HEK293T (cell line): ENCODE results near the gene TP53I11.

ENCODE experiments used
- ELF4 ChIP-seq: fragments of 450-650 bp; IDR thresholded peaks from 2 replicates; pipeline ENCODE4 v1.6.1; 2017; ENCODE audit warnings: antibody characterized with exemption
- FOXA1 ChIP-seq: fragments of 450-650 bp; IDR thresholded peaks from 2 replicates; pipeline ENCODE4 v1.6.1; 2016; ENCODE audit warnings: mild to moderate bottlenecking
- FOXM1 ChIP-seq: fragments of 450-650 bp; IDR thresholded peaks from 2 replicates; pipeline ENCODE4 v1.6.1; 2017; ENCODE audit warnings: mild to moderate bottlenecking, borderline replicate concordance
- HDGF ChIP-seq: fragments of 450-650 bp; IDR thresholded peaks from 2 replicates; pipeline ENCODE4 v1.6.1; 2017; ENCODE audit warnings: antibody characterized with exemption, borderline replicate concordance
- SUZ12 ChIP-seq: fragments of 450-650 bp; IDR thresholded peaks from 2 replicates; pipeline ENCODE4 v1.6.1; 2016; ENCODE audit warnings: mild to moderate bottlenecking

DNA sequence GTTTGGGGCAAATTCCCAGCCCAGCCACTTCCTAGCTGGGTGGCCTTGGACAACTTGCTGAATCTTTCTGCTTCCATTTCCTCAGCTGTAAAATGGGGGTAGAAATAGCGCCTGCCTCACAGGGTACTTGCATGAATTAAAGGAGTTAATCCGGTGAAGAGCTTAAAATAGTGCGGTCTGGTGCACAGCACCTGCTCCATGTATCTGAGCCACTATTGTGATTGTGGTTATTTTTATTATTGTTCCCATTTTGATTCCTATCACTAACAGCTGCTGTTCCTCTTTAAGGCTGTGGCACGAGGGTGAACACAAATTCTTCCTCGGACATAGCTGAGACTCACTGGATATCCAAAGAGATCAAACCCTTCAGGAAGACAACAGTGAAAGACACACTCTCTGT, 46.9 kb upstream of the TP53I11 start:
- TF ChIP-seq ELF4 (no peak), SUZ12 (no peak), HDGF (no peak), FOXA1 (no peak), FOXM1 (no peak)
